COR-L47 (cell line): ENCODE results near the gene SMOC2.

Source experiments
- DNase-seq: peaks from one replicate; lab custom pipeline; 2025; lab: John Stamatoyannopoulos, UW

The SMOC2 gene

GRCh38 chr6:168627506-168628175, 186.7 kb downstream of the SMOC2 start:
- DNase-seq: no peak

- DNase-seq: no peak
These were observed 187.2 kb downstream of the SMOC2 start for GRCh38 chr6:168628176-168628553.

- DNase-seq: no peak
These were observed 187.8 kb downstream of the SMOC2 start for GRCh38 chr6:168628732-168629245.

- no peak for DNase-seq
These were observed 190.6 kb downstream of the SMOC2 start for GRCh38 chr6:168631564-168631963.

GRCh38 chr6:168632694-168633093, 191.7 kb downstream of the SMOC2 start:
- DNase-seq: peak; percentile 76

GRCh38 chr6:168634541-168635328, 193.8 kb downstream of the SMOC2 start:
- DNase-seq: no peak

- no peak for DNase-seq
These were observed 195.4 kb downstream of the SMOC2 start for GRCh38 chr6:168636147-168637004.

GRCh38 chr6:168637834-168638233, 196.8 kb downstream of the SMOC2 start:
- no peak for DNase-seq

- DNase-seq: no peak
These were observed 197.7 kb downstream of the SMOC2 start for GRCh38 chr6:168638468-168639271.

GRCh38 chr6:168640181-168640580, 199.2 kb downstream of the SMOC2 start:
- DNase-seq: no peak

GRCh38 chr6:168640768-168641167, 199.8 kb downstream of the SMOC2 start:
- no peak for DNase-seq

- no peak for DNase-seq
These were observed 200.5 kb downstream of the SMOC2 start for GRCh38 chr6:168641446-168641845.

GRCh38 chr6:168643401-168643800, 202.4 kb downstream of the SMOC2 start:
- no peak for DNase-seq

GRCh38 chr6:168645326-168645725, 204.3 kb downstream of the SMOC2 start:
- DNase-seq: no peak

GRCh38 chr6:168647271-168647670, 206.3 kb downstream of the SMOC2 start:
- no peak for DNase-seq

GRCh38 chr6:168648240-168649125, 207.5 kb downstream of the SMOC2 start:
- no peak for DNase-seq

GRCh38 chr6:168649209-168649608, 208.2 kb downstream of the SMOC2 start:
- no peak for DNase-seq

GRCh38 chr6:168650671-168651111, 209.7 kb downstream of the SMOC2 start:
- DNase-seq: no peak

GRCh38 chr6:168655462-168656152, 214.6 kb downstream of the SMOC2 start:
- DNase-seq: no peak

- no peak for DNase-seq
These were observed 217.1 kb downstream of the SMOC2 start for GRCh38 chr6:168658059-168658458.
